Gastroesophageal sphincter (tissue), 3 donors: ENCODE results near the gene APEX1.

Experiments
- CTCF ChIP-seq, 4 experiments: fragments of 200-600 bp in 2 of 4; fragments of 450-650 bp in 2 of 4; sonication (generic) in 1 of 4; IDR thresholded peaks; one replicate each; pipeline ENCODE4 v1.5.1; 2017 to 2019; ENCODE audit warnings: antibody characterized with exemption in 4 of 4, mild to moderate bottlenecking in 2 of 4, moderate library complexity in 2 of 4
- POLR2A ChIP-seq, 2 donors: fragments of 450-650 bp; IDR thresholded peaks; one replicate each; pipeline ENCODE4 v1.6.1; 2017; ENCODE audit warnings: antibody characterized with exemption in 2 of 2, mild to moderate bottlenecking in 2 of 2, moderate library complexity in 1 of 2

DNA sequence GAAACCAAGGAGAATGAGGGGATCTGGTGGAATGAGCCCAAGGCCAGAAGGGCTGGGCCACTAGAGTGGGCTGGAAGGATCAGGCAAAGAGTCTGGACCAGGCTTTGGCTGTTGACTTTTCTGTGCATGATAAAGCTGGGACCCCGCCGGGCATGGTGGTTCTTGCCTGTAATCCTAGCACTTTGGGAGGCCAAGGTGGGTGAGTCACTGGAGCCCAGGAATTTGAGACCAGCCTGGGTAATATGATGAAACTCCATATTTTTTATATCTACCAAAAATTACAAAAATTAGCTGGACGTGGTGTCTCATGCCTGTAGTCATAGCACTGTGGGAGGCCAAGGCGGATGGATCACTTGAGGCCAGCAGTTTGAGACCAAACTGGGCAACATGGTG lies 18.7 kb upstream of the APEX1 start:
- TF ChIP-seq CTCF (IDR thresholded peaks at IDR 0.05) (no peak), POLR2A (IDR thresholded peaks at IDR 0.05) (no peak)
